ENCODE measurements around the gene ADAMTSL4. TPM values are rescaled to one million over a fixed set of nuclear protein-coding genes. Genes with fewer than 3 reads are reported as not detected.

ADAMTSL4 gene
- total RNA-seq, 1 experiment from 2014 or later: 4.3 TPM

DNA sequence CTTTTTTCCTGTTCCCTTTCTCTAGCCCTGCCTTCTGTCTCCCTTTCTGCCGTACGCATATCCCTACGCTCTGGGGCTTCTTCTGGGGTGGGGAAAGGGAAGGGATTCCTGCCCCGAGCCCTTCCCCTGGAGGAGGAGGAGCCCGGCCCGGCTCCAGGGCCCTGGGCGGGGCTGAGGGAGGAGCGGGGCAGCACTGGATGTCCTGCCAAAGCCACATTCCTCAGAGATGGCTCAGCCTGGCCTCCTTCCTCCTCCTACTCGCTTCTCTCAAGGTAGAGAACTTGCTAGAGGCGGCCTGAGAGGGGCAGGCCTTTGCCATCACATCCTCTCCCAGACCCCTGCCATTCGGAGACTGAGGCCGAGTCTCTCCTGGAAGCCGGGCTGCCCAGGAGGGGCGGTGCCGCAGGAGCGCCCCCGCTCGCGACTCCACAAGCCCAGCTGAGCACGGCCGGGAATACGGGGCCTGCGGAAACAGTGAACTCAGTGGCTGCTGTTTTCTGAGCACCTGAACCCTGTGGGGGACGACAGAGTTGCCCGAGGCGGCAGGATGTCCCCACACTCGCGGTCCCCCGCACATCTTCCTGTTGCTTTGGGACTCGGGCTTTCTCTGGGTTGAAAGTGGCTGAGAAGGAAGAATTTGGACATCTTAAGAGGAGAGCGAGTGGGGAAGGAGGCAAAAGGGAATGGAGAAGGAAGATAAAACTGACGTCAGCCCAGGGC, 12.2 kb downstream of the ADAMTSL4 start:
- Histone ChIP-seq H3K4me2 (ENCODE audit: low read length) (peak overlapping the region; percentile 99), H3K27ac (ENCODE audit: low read depth, low read length) (peak overlapping the region; percentile 95), H3K27me3 (ENCODE audit: insufficient read depth, low read length) (no peaks in the 10 kb centered on the region), H3K79me2 (ENCODE audit: insufficient read depth, low read length) (peaks cover 6% of the 10 kb centered on the region), H2AFZ (ENCODE audit: low read depth, low read length, poor library complexity, severe bottlenecking) (no peak overlapping the region), H3K4me1 (ENCODE audit: control insufficient read depth in 1 of 2, insufficient read depth in 2 of 2, low read length in 2 of 2) (peaks cover 42 to 55% of the 10 kb centered on the region in 2 experiments), H3K9me3 (ENCODE audit: control insufficient read depth in 1 of 2, insufficient read depth in 1 of 2, low read depth in 1 of 2, low read length in 2 of 2) (no peaks in the 10 kb centered on the region), H3K36me3 (ENCODE audit: control insufficient read depth in 1 of 2, insufficient read depth in 2 of 2, low read length in 2 of 2) (no peaks in the 10 kb centered on the region), H4K20me1 (ENCODE audit: insufficient read depth) (no peaks in the 10 kb centered on the region), H3K4me3 (replicated peaks in 1 of 2; ENCODE audit: low read depth in 1 of 2, low read length in 2 of 2) (peak overlapping the region; percentile 51 to 68), H3K9me2 (ENCODE audit: insufficient read depth) (no peaks in the 10 kb centered on the region), H3K9ac (ENCODE audit: low read length) (peak overlapping the region; percentile 85)
- intact Hi-C loops (cut with micrococcal nuclease): loop anchor here (1.0 to 10.0 kb wide), 6 partner anchors 59 to 446 kb away; partner anchors contain the start of genes GOLPH3L, MINDY1 and PRUNE1
- ATAC-seq: peak; percentile 87
- POLR2A ChIA-PET: interaction anchor here (0.7 to 6.6 kb wide), 8 partner anchors 10 to 415 kb away, joined by 3 to 41 read pairs (median 6); partner anchors contain the start of genes GOLPH3L and MCL1
- CTCF ChIA-PET: interaction anchor here (0.8 to 4.8 kb wide), 18 partner anchors 9 to 434 kb away, joined by 3 to 35 read pairs (median 9); partner anchors contain the start of genes ADAMTSL4, ENSA, FALEC and RPRD2
- TF ChIP-seq EGR1 (IDR thresholded peaks at IDR 0.05; ENCODE audit: low read depth) (no peak), ZFX (IDR thresholded peaks at IDR 0.05) (peak; percentile 65; the same call in 1 of the 2 replicates), ELF1 (IDR thresholded peaks at IDR 0.05; ENCODE audit: borderline replicate concordance, low read depth) (no peak), POLR2AphosphoS5 (IDR thresholded peaks at IDR 0.05; ENCODE audit: low read depth, low read length) (peak; percentile 76), RAD21 (IDR thresholded peaks at IDR 0.05; ENCODE audit: low read depth) (no peak), FOSL1 (IDR thresholded peaks at IDR 0.05; ENCODE audit: low read depth) (no peak), POLR2A (IDR thresholded peaks at IDR 0.05; ENCODE audit: borderline replicate concordance, extremely low read depth, insufficient read depth, insufficient read length) (peak; percentile 52)
- TF ChIP-seq, protein P1, sequence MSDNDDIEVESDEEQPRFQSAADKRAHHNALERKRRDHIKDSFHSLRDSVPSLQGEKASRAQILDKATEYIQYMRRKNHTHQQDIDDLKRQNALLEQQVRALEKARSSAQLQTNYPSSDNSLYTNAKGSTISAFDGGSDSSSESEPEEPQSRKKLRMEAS (IDR thresholded peaks at IDR 0.05): no peak
- BruUV-seq (replicated peaks): TSS peak; percentile 91
- peak; percentile 94 for DNase-seq (ENCODE audit: low read depth, low spot score)
- RAD21 ChIA-PET (ENCODE audit: low non-redundant PET in 1 of 2, low total read pairs in 2 of 2, uncharacterized antibody in 2 of 2, unreplicated experiment in 2 of 2): no interaction called here

DNA sequence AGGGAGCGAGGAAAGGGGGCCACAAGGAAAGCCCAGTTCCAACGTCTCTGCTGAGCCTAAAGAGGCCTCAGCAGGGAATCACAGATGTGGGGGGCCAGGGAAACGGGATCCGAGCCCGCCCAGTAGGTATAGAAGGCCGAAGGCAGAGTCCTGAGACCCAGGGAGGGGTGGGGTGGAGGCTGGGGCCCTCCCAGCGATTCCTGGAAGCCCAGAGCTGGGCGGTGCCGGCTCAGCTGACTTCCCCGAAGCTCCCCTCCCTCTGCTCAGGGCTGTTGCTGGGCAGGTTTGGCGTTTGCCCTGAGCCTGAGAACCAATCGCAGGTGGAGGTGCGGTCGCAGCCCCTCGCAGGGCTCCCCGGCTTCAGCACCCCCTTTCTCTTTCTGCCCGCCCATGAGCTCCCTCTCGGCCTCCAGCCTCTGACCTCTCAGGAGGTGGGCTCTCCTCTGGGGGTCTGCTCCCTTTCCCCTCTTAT, 12.8 kb downstream of the ADAMTSL4 start:
- no peak overlapping the region for H2AFZ ChIP-seq (ENCODE audit: low read depth, low read length, poor library complexity, severe bottlenecking)
- ChIA-PET RAD21 (ENCODE audit: low non-redundant PET in 1 of 2, low total read pairs in 2 of 2, uncharacterized antibody in 2 of 2, unreplicated experiment in 2 of 2) (no interaction called here), CTCF (interaction anchor here (1.0 to 4.8 kb wide), 8 partner anchors 10 to 434 kb away, joined by 5 to 35 read pairs (median 14); partner anchors contain the start of genes ADAMTSL4 and ENSA)

More for the DNA sequence above, 12.8 kb downstream of the ADAMTSL4 start:
- peak overlapping the region; percentile 51 to 68 for H3K4me3 ChIP-seq (replicated peaks in 1 of 2; ENCODE audit: low read depth in 1 of 2, low read length in 2 of 2)
- H3K9me3 ChIP-seq (ENCODE audit: control insufficient read depth in 1 of 2, insufficient read depth in 1 of 2, low read depth in 1 of 2, low read length in 2 of 2): no peaks in the 10 kb centered on the region
- intact Hi-C loops (cut with micrococcal nuclease): loop anchor here (1.0 to 10.0 kb wide), 6 partner anchors 59 to 445 kb away; partner anchors contain the start of genes GOLPH3L, MINDY1 and PRUNE1
- H3K4me2 ChIP-seq (ENCODE audit: low read length): peak overlapping the region; percentile 99
- H3K27ac ChIP-seq (ENCODE audit: low read depth, low read length): peak overlapping the region; percentile 95
- TF ChIP-seq POLR2AphosphoS5 (IDR thresholded peaks at IDR 0.05; ENCODE audit: low read depth, low read length) (peak; percentile 79), RAD21 (IDR thresholded peaks at IDR 0.05; ENCODE audit: low read depth) (no peak), TCF7L2 (IDR thresholded peaks at IDR 0.05; ENCODE audit: borderline replicate concordance, extremely low read depth, insufficient read depth, insufficient read length) (peak; percentile 21), POLR2A (IDR thresholded peaks at IDR 0.05; ENCODE audit: borderline replicate concordance, extremely low read depth, insufficient read depth, insufficient read length) (peak; percentile 2)
- DNase-seq (ENCODE audit: low read depth, low spot score) (peak; percentile 73), ATAC-seq (peak; percentile 66)
- H3K9ac ChIP-seq (ENCODE audit: low read length): peak overlapping the region; percentile 85
- H3K9me2 ChIP-seq (ENCODE audit: insufficient read depth): no peaks in the 10 kb centered on the region
- no peaks in the 10 kb centered on the region for H3K36me3 ChIP-seq (ENCODE audit: control insufficient read depth in 1 of 2, insufficient read depth in 2 of 2, low read length in 2 of 2)
- H3K79me2 ChIP-seq (ENCODE audit: insufficient read depth, low read length): peaks cover 11% of the 10 kb centered on the region
- H3K27me3 ChIP-seq (ENCODE audit: insufficient read depth, low read length): no peaks in the 10 kb centered on the region
- H4K20me1 ChIP-seq (ENCODE audit: insufficient read depth): no peaks in the 10 kb centered on the region
- peaks cover 42 to 58% of the 10 kb centered on the region in 2 experiments for H3K4me1 ChIP-seq (ENCODE audit: control insufficient read depth in 1 of 2, insufficient read depth in 2 of 2, low read length in 2 of 2)
- POLR2A ChIA-PET: interaction anchor here (0.7 to 6.6 kb wide), 7 partner anchors 9 to 415 kb away, joined by 3 to 41 read pairs (median 4); partner anchors contain the start of genes GOLPH3L and MCL1
- no TSS peak for BruUV-seq (replicated peaks)
